Measurements from ENCODE around the gene MICAL1.

DNA sequence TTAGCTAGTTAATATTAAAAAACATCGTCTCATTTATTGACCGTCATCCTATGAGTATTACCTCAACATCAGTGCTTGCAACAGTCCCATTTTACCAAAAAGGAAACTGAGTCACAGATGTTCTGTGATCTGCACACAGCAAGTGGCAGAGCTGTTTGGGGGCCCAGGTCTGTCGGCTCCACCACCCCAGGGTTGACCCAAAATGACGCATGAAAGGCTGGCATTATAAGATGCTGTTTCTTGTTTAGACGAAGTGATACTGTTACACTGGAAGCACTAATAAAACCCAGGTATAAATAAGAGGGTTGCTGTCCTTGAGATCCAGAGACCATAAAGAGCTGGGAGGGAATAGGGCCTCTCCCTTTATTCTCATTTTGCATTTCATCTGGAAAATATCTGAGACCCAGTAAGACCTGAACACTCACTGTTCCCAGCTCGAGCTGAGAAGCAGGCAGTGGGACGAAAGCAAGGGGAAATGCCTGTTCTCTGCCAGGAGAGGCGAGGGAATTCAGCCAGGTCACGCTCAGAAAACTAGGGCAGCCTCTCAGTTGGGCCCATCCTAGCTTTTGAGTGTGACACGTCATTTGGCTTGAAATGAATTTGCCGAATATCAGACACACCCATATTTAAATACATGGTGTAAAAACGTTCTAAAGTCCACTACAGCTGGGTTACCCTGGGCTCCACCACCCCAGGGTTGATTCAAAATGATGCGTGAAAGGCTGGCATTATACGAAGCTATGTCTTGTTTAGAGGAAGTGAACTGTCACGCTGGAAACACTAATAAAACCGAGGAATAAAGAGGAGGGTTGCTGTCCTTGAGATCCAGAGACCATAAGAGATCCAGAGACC lies 1.4 kb upstream of the MICAL1 start:
- TF ChIP-seq EZH2 (IDR thresholded peaks at IDR 0.05; ENCODE audit: low read length, unreplicated experiment) (no peak), CTCF (conservative IDR thresholded peaks at IDR 0.05; ENCODE audit: low read depth, low read length) (no peak)

All from PC-3 (cell line).